Gastrocnemius medialis (tissue), 4 donors: Measurements from ENCODE around the gene RHAG. TPM values are rescaled to one million over a fixed set of nuclear protein-coding genes. Genes with fewer than 3 reads are reported as not detected.

ENCODE experiments used
- ATAC-seq, 2 donors: fragments of 150-250 bp; one replicate each; pipeline ENCODE4 v1.9.1; 2016
- DNase-seq, 2 donors: peaks; one replicate each; pipeline ENCODE4 v3.0.0-alpha.2; 2019
- H3K27ac ChIP-seq, 4 donors: fragments of 200-600 bp; sonication (generic); 1 replicate in 1 of 4; 2 replicates in 3 of 4; pipeline ENCODE4 v1.5.1; 2016 to 2018; ENCODE audit warnings: mild to moderate bottlenecking in 2 of 4, moderate library complexity in 1 of 4
- H3K27me3 ChIP-seq, 3 donors: fragments of 200-600 bp; sonication (generic) in 2 of 3; 1 replicate in 1 of 3; 2 replicates in 2 of 3; pipeline versions ENCODE4 v1.5.1 to v1.6.0; 2016 to 2019; ENCODE audit warnings: mild to moderate bottlenecking in 1 of 3, moderate library complexity in 1 of 3
- H3K36me3 ChIP-seq, 2 donors: fragments of 200-600 bp; sonication (generic) in 1 of 2; one replicate each; pipeline ENCODE4 v1.5.1; 2017 to 2018
- H3K4me1 ChIP-seq, 2 donors: fragments of 200-600 bp; sonication (generic) in 1 of 2; one replicate each; pipeline ENCODE4 v1.5.1; 2016 to 2017; ENCODE audit warnings: mild to moderate bottlenecking in 2 of 2
- H3K4me3 ChIP-seq, 4 donors: fragments of 200-600 bp; sonication (generic) in 3 of 4; 1 replicate in 1 of 4; 2 replicates in 3 of 4; pipeline ENCODE4 v1.5.1; 2016 to 2019; ENCODE audit warnings: mild to moderate bottlenecking in 2 of 4
- H3K9me3 ChIP-seq, 3 donors: fragments of 200-600 bp; sonication (generic) in 2 of 3; 1 replicate in 1 of 3; 2 replicates in 2 of 3; pipeline ENCODE4 v1.5.1; 2016 to 2019
- CTCF ChIP-seq, 5 experiments: fragments of 450-650 bp in 3 of 5; fragments of 200-600 bp in 2 of 5; sonication (generic) in 2 of 5; IDR thresholded peaks in 4 of 5; conservative IDR thresholded peaks in 1 of 5; 1 replicate in 4 of 5; 2 replicates in 1 of 5; pipeline ENCODE4 v1.5.1; 2016 to 2019; ENCODE audit warnings: antibody characterized with exemption in 5 of 5, mild to moderate bottlenecking in 3 of 5, moderate library complexity in 3 of 5
- POLR2A ChIP-seq, 2 donors: fragments of 450-650 bp; IDR thresholded peaks; one replicate each; pipeline ENCODE4 v1.6.1; 2017; ENCODE audit warnings: antibody characterized with exemption in 2 of 2, mild to moderate bottlenecking in 2 of 2, moderate library complexity in 2 of 2
- in situ Hi-C, 4 donors: fragments of 200-750 bp; cut with MboI; loops; one replicate each; pipeline versions ENCODE4 v1.15.0 to v1.8.0; 2017; ENCODE audit warnings: low sequenced_read_pairs in 4 of 4
- intact Hi-C: fragments of 100-400 bp; cut with DNase I; formaldehyde crosslinking; loops from one replicate; pipeline ENCODE4 v1.15.1; 2023; ENCODE audit warnings: low total_unique reads
- total RNA-seq, 4 donors: library from RNA; depleted of rRNA; stranded (reverse); fragments of >200 nt; gene quantifications; one replicate each; pipeline versions ENCODE4 v1.1.0 to v1.2.3, GENCODE V29; 2016

The RHAG gene
- total RNA-seq, 4 donors from 2014 or later: 0.26 TPM; not detected in 3

DNA sequence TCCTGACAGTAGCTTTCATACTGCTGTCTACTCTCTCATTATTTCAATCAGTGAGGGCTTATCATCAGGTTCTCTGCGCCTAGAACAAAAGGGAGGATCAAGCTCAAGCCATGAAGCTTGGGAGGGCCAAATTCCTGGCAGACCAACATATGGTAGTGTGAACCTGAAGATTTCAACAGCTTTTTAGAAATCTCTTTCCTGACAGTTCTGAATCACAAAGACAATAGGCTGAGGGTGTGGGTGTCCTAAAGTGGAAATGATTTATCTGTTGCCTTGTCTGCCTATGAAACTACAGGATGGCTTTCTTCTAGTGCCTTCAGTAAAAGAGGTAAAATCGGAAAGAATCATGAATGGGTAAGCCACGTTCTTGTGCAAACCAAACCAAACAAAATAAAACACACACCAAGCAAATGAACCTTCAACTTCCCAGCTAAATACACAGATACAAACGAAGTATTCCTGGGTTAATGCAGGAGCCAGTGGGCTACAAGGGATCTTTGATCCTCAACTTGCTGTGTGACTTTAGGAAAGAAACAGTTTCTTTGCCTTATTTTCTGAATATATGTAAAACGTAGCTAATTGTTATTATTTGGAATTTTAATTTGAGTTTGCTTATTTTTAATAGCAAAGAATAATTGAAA, 2.7 kb upstream of the RHAG start:
- H3K27me3 ChIP-seq: no peaks in the 10 kb centered on the region
- H3K9me3 ChIP-seq: no peaks in the 10 kb centered on the region
- intact Hi-C loops: no loop called here
- H3K4me1 ChIP-seq: no peaks in the 10 kb centered on the region
- H3K27ac ChIP-seq: no peak overlapping the region
- DNase-seq (no peak), ATAC-seq (no peak)
- no peak for TF ChIP-seq CTCF (IDR thresholded peaks at IDR 0.05 in 4 of 5, conservative IDR thresholded peaks at IDR 0.05 in 1 of 5)
- no peak for TF ChIP-seq POLR2A (IDR thresholded peaks at IDR 0.05)
- H3K36me3 ChIP-seq: no peaks in the 10 kb centered on the region
- no peak overlapping the region for H3K4me3 ChIP-seq
- in situ Hi-C loops: no loop called here

DNA sequence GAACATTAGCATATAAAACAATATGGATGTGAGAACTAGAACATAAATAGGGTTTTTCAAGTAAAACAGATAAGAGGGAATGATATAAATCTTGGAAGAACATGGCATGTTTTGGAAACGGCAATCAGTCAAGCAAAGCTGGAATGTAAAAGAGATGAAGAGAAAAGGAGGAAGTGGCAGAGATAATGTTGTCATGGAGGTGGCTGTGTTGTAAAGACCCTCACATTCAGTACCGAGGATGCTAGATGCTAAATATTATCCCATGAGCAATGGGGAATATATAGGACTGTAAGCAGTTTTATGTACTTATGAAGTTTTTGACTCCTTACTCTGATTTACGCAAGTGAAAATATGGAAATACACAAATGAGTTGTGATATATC, 702 bp upstream of the RHAG start:
- Histone ChIP-seq H3K27ac (no peak overlapping the region), H3K4me3 (no peak overlapping the region), H3K36me3 (no peaks in the 10 kb centered on the region), H3K9me3 (no peaks in the 10 kb centered on the region), H3K4me1 (no peaks in the 10 kb centered on the region), H3K27me3 (no peaks in the 10 kb centered on the region)
- intact Hi-C loops: no loop called here
- TF ChIP-seq CTCF (IDR thresholded peaks at IDR 0.05 in 4 of 5, conservative IDR thresholded peaks at IDR 0.05 in 1 of 5): no peak
- TF ChIP-seq POLR2A (IDR thresholded peaks at IDR 0.05): no peak
- DNase-seq: no peak
- ATAC-seq: no peak
- in situ Hi-C loops: no loop called here

DNA sequence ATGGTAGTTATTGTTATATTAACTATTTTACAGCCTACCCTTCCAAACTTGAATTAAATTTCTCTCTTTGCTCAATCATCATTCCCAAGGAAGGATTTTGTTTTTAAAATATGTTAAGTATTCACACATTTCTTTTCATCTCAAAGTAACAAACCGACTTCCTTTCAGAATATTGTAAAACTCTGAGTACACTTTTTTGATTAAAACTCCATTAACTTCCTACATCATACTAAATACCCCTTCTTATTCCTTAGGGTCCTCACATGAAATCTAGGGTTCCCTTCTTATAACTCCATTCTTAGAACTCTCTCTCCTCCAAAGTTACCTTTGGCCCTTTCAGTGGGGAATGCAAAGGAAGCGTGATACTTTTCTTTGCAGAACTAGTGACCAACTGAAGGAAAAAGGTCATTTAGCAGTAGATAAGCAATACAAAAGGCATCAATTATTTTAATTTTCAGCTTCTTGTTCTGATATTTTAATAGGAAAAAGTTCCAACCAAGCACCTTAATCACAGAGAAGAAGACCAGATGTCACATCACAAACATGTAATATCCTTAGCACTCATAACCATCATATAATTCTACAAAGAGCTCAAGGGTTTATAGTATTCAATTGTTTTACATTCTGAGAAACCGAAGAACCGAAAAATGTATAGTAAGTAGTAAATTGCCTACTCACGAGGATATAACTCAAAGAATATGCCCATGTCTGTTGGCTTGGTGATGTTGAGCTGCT, 494 bp downstream of the RHAG start:
- no peak for DNase-seq
- in situ Hi-C loops: no loop called here

GRCh38 chr6:49635480-49635879, 1.2 kb downstream of the RHAG start:
- Histone ChIP-seq H3K36me3 (no peaks in the 10 kb centered on the region), H3K27me3 (no peaks in the 10 kb centered on the region), H3K9me3 (no peaks in the 10 kb centered on the region), H3K27ac (no peak overlapping the region), H3K4me3 (no peak overlapping the region), H3K4me1 (no peaks in the 10 kb centered on the region)
- ATAC-seq: no peak
- intact Hi-C loops (no loop called here), in situ Hi-C loops (no loop called here)
- no peak for TF ChIP-seq POLR2A (IDR thresholded peaks at IDR 0.05)
- no peak for TF ChIP-seq CTCF (IDR thresholded peaks at IDR 0.05 in 4 of 5, conservative IDR thresholded peaks at IDR 0.05 in 1 of 5)
- DNase-seq: no peak

More for the DNA sequence above, 494 bp downstream of the RHAG start:
- Histone ChIP-seq H3K9me3 (no peaks in the 10 kb centered on the region), H3K27me3 (no peaks in the 10 kb centered on the region), H3K4me1 (no peaks in the 10 kb centered on the region), H3K27ac (no peak overlapping the region), H3K36me3 (no peaks in the 10 kb centered on the region), H3K4me3 (no peak overlapping the region)
- intact Hi-C loops: no loop called here
- no peak for ATAC-seq
- TF ChIP-seq CTCF (IDR thresholded peaks at IDR 0.05 in 4 of 5, conservative IDR thresholded peaks at IDR 0.05 in 1 of 5) (no peak), POLR2A (IDR thresholded peaks at IDR 0.05) (no peak)
